NCI-H748 treated with DMSO at 0.1 percent for 48 hours (cell line): ENCODE results near the gene TENM4.
"Not testable (repeated sequence)": the region's sequence is repeated elsewhere in the genome, so short reads cannot be mapped to it uniquely, and the experiment has no call there.

ENCODE experiments used
- DNase-seq: peaks from one replicate; lab custom pipeline; 2025; lab: John Stamatoyannopoulos, UW

The TENM4 gene

DNA sequence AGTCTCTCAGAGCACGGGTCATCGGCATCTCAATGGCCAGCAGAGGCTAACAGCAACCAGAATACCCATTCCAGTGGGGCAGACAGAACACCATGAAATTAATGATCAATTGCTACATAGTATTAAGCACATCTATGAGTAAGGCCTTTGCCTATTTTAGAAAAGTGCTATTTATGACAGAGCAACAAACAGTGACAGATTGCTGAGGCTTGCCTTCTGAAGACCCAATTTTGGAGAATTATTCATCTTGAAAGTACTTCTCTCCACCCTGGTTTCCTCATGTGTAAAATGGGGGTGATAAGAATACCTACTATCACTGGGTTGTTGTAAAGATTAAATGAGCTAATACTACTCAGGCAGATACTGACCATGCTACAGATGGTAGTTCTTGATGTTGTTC lies 232.7 kb downstream of the TENM4 start:
- DNase-seq, result no peak

DNA sequence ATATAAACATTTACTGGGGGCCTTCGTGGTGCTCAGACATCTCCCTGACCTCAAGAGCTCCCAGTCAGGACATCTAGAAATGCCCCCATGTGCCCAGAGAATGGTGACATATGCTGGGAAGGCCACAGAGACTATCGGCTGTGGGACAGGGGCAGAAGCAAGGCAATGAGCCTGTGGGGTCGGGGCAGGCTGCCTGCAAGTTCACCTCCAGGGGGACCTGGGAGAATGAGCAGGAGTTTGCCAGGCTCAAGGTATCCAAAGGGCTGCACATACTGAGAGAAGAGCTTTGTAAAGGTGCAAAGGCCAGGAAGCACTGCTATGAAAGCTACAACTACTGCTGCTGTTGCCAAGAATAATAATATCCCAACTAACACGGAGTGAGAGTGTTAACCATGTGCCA lies 233.9 kb downstream of the TENM4 start:
- no peak for DNase-seq

DNA sequence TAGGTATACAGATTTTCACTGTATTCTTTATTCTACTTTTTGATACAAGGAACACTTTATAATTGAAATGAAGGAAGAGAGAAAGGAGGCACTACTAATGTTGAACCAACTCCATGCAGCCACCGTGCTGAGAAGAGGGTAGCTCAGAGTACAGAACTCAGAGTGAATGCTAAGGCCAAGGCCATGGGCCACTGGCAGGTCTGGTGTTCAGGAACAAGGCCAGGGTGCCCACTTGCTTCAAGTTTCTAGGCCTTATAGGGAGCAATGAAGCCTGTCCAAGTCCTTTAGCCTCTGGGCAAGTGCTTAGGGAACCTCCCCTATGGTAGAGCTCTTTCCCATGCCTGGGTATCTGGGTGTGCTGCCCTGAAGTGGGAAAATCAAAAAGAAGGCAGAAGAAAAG lies 235.0 kb downstream of the TENM4 start:
- DNase-seq, result no peak

DNA sequence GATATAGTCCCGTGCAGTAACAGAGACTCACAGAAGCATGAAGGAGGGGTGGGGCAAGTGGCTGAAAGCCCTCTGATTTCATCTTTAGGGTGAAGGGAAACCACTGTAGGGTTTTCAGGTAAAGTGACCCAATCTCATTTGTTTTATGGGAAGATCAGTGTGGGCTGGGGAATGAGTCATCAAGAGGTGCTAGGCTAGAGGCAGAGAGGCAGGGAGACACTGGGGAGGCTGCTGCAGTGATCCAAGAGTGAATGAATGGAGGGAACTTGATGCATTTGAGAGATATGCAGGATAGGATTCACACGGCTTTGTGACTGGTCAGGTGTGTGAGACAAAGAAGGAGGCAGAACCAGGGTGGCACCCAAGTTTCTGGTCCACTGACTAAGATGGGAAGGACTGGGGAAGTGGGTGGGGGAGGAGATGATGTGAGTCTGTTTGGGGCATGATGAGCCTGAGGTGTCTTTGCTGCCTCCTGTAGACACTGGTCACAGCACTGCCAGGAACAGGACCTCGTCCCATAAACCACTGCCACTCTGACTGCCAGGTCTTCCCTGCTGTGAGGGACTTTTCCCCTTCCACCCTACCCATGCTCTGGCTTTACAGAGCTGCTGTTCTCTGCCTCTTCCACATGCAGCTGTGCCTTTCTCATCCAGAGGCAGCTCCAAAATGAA lies 239.0 kb downstream of the TENM4 start:
- no peak for DNase-seq

DNA sequence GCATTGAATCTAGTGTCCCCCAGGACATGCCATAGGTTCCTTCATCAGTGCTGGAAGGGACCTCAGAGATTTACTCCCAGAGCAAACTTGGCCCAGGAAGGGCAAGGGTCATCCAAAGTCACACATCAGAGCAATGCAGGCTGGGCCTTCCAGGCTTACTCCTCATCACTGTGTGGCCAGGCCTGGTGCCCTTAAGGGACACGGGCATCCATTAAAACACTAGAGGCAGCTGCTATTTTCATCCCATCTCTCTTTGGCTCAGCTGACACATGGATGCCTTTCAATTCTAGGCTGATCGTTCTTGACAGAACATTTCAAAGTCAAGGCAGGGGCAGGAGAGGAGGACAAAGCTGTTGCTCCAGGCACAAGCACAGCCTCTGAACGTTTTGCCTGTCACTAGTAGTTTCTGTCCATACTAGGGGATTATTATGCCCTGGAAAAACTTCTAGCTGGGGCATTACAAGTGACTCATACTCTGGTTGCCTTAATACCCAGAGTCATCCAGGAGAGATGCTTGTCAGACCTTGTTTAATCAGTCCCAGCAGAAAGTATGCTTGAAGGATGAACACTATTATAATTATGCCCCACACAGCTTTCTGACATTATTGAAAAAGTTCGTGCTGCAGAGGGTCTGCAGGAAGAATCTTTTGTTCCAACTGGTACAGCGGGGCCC lies 240.3 kb downstream of the TENM4 start:
- DNase-seq, result no peak

DNA sequence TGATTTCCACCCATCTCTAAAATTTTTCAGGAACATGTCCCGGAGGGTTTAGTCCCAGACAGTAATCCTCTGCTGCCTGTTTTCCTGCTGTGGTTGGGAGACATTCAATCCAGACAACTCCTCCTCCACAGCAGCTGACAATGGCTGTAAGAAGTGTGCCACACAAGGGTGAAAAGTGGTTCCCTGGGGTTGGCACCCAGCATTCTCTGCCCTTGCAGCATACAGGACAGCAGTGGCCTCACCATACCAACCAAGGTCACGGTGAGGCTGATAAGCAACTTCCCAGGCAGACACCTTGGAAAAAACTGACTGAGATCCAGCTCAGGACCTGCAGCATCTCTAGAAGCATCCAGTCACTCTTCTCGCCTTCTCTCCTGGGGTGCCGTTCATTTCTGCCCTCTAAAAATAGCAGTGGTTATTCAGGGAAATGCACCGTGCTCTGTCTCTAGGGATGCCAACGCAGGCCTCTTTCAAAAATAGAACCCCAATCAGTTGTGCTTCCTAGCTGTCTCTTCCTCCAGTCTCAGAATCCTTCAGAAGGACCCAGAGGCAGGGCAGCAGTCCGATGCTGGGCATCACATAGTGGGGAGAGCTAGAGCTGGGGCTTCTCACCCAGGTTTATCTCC lies 241.0 kb downstream of the TENM4 start:
- no peak for DNase-seq

DNA sequence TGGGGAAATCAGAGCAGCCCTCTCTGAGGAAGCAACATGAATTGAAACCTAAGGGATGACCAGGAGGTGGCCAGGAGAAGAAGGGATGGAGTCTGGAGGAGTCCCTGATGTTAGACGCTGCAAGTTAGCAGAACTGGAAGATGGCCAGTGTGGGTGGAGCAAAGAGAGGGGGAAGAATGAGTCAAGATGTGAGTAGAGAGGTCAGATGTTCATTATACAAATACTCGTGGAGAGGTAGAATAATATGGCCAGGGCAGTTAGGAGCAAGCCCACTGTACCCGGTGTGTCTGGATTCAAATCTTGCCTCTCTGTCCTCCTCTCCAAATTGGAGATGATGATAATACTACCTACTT lies 242.0 kb downstream of the TENM4 start:
- no peak for DNase-seq

DNA sequence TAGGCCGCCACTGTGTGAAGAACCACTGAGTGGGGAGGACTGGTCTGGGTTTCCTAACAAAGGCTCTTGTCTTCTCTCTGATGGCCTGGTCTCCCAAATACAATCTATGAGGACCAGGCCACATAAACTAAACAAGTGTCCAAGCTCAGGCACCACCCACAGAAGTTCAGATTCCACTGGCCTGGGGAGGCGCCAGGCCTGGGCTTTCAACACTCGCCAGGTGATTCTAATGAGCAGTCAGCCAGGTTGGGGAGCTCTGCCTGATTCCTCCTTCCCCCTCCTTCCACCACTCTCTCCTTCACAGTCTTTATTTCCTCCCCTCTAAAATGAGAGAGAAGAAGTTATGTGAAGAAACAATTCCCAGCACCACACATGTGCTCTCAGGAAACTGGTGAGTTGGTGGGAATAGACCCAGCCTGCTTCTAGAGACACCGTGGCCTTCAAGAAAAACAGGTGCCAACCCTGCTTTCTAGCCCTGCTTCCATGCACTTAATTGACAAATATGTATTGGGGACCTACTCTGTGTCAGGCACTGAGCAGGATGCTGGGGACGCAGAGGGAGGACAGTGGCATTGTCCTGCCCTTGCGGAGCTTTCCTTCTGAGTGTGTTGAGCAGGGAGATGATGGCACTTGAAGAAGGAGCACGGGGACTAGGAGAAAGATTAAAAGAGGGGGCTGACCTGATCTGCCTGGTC lies 242.5 kb downstream of the TENM4 start:
- no peak for DNase-seq

DNA sequence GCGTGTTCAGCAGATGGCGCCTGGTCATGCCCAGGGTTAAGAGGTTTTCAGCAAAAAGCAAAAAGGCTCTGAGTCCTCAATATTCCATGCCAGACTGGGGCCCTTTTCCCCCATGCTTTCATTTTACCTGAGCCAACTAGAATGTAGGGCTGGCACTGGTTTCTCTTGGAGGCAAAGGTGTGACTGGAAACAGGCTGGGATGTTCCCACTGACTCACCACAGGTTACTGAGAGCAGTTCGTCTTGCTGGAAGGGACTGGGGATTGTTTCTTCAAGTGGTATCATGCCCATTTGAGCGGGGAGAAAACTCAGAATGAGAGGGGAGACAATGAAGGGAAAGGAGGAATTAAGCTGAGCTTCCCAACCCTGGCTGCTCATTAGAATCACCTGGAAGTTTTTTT lies 243.9 kb downstream of the TENM4 start:
- no peak for DNase-seq

DNA sequence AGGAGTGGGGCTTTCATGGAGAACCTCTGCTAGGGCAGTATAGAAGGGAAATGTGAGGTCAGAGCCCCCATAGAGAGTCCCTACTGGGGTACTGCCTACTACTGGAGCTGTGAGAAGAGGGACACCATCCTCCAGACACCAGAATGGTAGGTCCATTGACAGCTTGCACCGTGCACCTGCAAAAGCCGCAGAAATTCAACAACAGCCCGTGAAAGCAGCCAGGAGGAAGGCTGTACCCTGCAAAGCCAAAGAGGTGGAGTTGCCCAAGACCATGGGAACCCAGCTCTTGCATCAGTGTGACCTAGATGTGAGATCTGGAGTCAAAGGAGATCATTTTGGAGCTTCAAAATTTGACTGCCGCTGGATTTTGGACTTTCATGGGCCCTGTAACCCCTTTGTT lies 245.6 kb downstream of the TENM4 start:
- DNase-seq, result no peak

DNA sequence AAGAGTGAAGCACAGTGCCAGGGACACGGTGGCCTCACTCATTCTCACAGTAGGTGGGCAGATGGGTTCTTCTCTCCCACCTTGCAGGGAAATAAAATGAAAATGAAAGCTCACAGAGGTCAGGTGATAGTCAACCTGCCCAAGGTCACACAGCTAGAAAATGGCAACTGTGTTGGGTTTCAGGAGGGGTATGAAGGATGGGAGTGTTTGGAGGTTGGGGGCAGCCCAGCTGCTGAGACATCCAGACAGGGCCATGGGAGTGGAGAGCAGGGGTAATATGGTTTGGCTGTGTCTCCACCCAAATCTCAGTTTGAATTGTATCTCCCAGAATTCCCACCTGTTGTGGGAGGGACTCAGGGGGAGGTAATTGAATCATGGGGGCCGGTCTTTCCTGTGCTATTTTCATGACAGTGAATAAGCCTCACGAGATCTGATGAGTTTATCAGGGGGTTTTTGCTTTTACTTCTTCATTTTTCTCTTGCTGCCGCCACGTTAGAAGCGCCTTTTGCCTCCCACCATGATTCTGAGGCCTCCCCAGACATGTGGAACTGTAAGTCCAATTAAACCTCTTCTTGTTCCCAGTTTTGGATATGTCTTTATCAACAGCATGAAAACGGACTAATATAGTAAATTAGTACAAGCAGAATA lies 247.0 kb downstream of the TENM4 start:
- DNase-seq, result no peak

DNA sequence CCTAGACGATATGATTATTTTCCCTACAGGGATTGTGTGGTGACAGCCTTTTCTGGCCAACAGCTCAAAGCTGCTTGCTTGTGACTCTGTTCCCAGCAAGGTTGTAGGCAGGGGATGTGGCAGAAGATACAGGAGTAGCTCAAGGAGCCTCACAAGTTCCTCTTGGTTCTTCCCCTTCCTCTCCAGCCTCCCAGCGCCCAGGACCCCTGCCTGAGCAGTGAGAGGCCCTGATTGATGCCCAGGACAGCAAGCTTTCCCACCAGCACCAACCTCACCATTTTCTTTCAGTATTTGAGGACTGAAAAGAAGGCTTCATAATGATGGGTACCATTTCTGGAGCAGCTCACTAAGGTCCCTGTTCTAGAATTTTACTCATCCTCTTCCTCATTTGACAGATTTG lies 248.0 kb downstream of the TENM4 start:
- DNase-seq, result no peak

DNA sequence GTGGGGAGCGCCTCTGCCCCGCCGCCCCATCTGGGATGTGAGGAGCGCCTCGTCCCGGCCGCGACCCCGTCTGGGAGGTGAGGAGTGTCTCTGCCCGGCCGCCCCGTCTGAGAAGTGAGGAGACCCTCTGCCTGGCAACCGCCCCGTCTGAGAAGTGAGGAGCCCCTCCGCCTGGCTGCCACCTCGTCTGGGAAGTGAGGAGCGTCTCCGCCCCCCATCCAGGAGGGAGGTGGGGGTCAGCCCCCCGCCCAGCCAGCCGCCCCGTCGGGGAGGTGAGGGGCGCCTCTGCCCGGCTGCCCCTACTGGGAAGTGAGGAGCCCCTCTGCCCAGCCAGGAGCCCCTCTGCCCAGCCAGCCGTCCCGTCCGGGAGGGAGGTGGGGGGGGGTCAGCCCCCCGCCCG lies 249.1 kb downstream of the TENM4 start:
- DNase-seq, result not testable (repeated sequence)

DNA sequence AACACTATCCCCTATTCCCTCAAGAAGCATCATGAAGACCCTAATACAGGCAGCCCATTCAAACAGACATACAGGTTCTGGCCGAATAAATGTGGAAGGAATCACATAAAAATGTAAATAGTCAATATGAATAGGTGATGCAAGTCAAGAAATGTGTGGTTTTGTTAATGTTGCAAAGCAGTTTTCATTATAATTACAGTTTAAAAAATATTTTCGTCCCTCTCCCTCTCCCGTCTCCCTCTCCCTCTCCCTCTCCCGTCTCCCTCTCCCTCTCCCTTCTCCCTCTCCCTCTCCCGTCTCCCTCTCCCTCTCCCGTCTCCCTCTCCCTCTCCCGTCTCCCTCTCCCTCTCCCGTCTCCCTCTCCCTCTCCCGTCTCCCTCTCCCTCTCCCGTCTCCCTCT lies 250.3 kb downstream of the TENM4 start:
- not testable (repeated sequence) for DNase-seq

DNA sequence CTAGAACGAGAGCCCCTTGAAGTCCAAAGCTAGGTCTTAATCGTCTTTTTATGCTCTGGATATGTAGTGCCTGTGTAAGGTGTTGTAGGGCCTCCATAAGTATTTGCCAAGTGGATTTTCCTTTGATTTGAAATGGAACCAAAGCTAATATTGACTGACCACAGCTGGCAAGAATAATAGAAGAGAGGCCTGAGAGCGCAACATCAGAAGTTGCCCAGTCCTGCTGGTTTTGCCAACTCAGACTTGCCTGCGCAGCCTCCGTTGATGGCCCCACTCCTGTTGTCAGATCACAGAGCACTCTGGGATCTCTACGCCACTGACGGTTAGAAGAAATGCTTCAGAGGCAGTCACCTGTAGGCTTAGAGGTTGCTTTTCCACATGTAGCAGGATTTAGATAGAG lies 251.2 kb downstream of the TENM4 start:
- no peak for DNase-seq

DNA sequence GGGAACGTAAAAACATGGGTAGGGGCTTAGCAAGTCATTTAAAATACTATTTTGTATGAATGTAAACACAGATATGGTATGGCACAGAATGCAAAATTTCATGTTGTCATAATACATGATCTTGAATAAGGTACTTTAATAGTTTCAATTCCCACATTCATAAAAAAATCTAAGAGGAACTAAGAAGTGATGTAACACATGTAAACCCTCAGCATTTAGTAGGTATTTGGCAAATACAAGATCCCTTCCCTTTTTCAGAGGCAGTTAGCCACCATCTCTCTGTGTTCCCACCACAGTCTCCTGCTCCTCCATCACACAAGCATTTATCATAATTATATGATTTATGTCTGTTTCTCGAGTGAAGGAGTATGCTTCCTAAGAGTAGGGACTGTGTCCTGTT lies 251.8 kb downstream of the TENM4 start:
- DNase-seq, result no peak

DNA sequence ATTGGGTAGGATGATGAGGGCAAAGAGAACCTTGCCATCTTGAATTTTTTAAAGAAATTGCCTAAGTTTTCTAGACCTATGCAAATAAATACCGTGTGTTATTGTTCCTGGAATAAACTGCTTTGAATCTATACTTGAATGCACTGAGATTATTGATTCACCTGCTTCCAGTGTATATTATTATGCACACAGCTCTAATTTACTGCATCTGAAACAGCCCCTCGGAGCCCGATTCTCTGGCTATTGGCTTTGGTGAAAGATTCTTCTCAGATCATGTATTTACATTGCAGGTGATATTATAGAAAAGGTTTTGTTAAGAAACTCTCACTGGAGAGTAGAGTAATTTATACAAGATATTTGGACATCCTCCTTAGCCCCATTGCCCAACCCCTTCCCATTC lies 254.2 kb downstream of the TENM4 start:
- no peak for DNase-seq

DNA sequence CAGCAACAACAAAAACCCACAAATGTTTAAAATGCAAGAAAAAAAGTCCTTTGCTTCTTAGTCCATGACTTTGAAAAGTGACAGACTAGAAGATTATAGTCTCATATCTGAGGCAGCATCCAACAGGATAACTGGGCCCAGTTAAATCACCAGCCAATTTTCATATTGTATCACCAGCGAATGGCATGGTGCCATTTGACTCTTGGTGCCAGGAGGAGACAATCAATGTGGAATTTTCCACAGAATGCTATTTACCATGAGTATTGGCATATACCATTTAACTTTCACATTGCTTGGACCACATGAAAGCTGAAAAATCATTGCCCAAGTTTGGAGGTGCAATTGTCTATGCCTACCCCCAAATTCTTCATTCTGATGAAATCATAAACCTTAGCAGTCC lies 255.5 kb downstream of the TENM4 start:
- DNase-seq, result no peak

DNA sequence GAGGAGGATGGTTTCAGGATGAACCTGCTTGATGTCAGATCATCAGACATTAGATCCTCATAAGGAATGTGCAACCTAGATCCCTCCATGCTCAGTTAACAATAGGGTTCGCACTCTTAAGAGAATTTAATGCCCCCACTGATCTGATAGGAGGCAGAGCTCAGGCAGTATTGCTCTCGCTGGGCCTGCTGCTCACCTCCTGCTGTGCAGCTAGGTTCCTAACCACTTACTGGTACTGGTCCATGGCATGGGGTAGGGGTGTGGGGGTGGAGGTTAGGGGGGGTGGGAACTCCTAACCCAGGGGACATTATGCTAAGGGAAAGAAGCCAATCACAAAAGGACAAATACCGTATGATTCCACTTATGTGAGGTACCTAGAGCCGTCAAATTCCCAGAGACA lies 256.5 kb downstream of the TENM4 start:
- no peak for DNase-seq

DNA sequence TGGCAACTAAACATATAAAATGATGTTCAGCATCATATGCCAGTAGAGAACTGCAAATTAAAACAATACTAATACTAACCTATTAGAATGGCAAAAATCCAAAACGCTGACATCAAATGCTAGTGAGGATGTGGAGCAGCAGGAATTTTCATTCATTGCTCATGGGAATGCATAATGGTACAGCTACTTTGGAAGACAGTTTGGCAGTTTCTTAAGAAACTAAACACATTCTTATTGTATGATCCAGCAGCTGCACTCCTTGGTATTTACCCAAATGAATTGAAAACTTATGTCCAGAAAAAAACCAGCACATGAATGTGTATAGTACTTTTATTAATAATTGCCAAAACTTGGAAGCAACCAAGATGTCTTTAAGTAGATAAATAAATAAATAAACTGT lies 258.0 kb downstream of the TENM4 start:
- no peak for DNase-seq

DNA sequence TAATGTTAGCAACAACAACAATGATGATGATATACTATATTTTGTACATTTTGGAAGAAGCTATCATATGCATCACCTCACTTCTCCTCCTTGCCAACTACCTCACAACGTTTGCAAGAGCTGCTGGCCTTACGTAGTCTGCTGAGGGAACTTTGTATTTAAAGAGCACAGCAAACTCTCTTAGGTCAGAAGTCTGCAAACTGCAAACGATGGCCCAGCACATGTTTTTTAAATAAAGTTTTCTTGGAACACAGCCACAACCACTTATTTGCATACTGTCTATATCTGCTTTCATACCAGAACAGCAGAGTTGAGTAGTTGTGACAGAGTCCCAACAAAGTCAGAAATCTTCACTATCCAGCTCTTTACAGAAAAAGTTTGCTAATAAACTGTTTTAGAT lies 261.7 kb downstream of the TENM4 start:
- no peak for DNase-seq
